PC-9 (cell line): Measurements from ENCODE around the gene FCHO2. TPM values are rescaled to one million over a fixed set of nuclear protein-coding genes. Genes with fewer than 3 reads are reported as not detected.
A peak's percentile ranks its signal among the peaks of the same experiment; 100 is the strongest.

Source experiments
- BruUV-seq: library from RNA; stranded (reverse); fragments of 400-500 nt; replicated peaks from 2 replicates; lab custom pipeline; 2021; lab: Mats Ljungman, UMichigan
- CTCF ChIA-PET: fragments of 300-600 bp; sonication (Branson Sonifier 250); formaldehyde crosslinking; loops from one replicate; lab custom pipeline; 2022; ENCODE audit warnings: antibody characterized with exemption; lab: Charles Lee
- POLR2A ChIA-PET: fragments of 300-600 bp; sonication (Branson Sonifier 250); formaldehyde crosslinking; loops from one replicate; lab custom pipeline; 2022; ENCODE audit warnings: antibody characterized with exemption; ENCODE audit not compliant: unreplicated experiment; lab: Charles Lee
- DNase-seq, 2 experiments: peaks; one replicate each; pipeline versions ENCODE4 v3.0.0 to v3.0.0-alpha.2; 2015 to 2022; ENCODE audit warnings: mixed read lengths in 1 of 2
- H2AFZ ChIP-seq: fragments of 200-600 bp; sonication (generic); 2 replicates; pipeline ENCODE4 v1.8.1; 2017; ENCODE audit warnings: antibody characterized with exemption
- H3F3A ChIP-seq: fragments of 200-600 bp; sonication (generic); 2 replicates; pipeline ENCODE4 v1.8.1; 2017; ENCODE audit warnings: antibody characterized with exemption, mild to moderate bottlenecking, low read depth; ENCODE audit not compliant: insufficient read depth
- H3K27ac ChIP-seq: fragments of 200-600 bp; sonication (generic); 2 replicates; pipeline ENCODE4 v1.6.1; 2016; ENCODE audit warnings: mixed run types
- H3K27me3 ChIP-seq: fragments of 200-600 bp; sonication (generic); 2 replicates; pipeline ENCODE4 v1.6.1; 2016; ENCODE audit warnings: low read depth, mixed run types; ENCODE audit not compliant: insufficient read depth
- H3K36me3 ChIP-seq: fragments of 200-600 bp; sonication (generic); 2 replicates; pipeline ENCODE4 v1.6.1; 2016; ENCODE audit warnings: low read depth, mixed run types
- H3K4me1 ChIP-seq: fragments of 200-600 bp; sonication (generic); replicated peaks from 2 replicates; pipeline ENCODE4 v1.6.1; 2016; ENCODE audit warnings: mixed run types; ENCODE audit not compliant: insufficient read depth
- H3K4me2 ChIP-seq: fragments of 200-600 bp; sonication (generic); 2 replicates; pipeline ENCODE4 v1.6.1; 2017; ENCODE audit warnings: mixed run types
- H3K4me3 ChIP-seq: fragments of 200-600 bp; sonication (generic); 2 replicates; pipeline ENCODE4 v1.6.1; 2016; ENCODE audit warnings: mixed run types
- H3K79me2 ChIP-seq: fragments of 200-600 bp; sonication (generic); 2 replicates; pipeline ENCODE4 v1.6.1; 2017; ENCODE audit warnings: low read depth, mixed run types
- H3K9me2 ChIP-seq: fragments of 200-600 bp; sonication (generic); 2 replicates; pipeline ENCODE4 v1.8.1; 2017; ENCODE audit warnings: mild to moderate bottlenecking; ENCODE audit not compliant: insufficient read depth
- H3K9me3 ChIP-seq: fragments of 200-600 bp; sonication (generic); 2 replicates; pipeline ENCODE4 v1.8.1; 2016; ENCODE audit warnings: low read depth; ENCODE audit not compliant: insufficient read depth
- H4K20me1 ChIP-seq: fragments of 200-600 bp; sonication (generic); 2 replicates; pipeline ENCODE4 v1.8.1; 2017; ENCODE audit not compliant: insufficient read depth
- EZH2 ChIP-seq: fragments of 200-600 bp; sonication (generic); IDR thresholded peaks from 2 replicates; pipeline ENCODE4 v1.8.0; 2017; ENCODE audit warnings: antibody characterized with exemption, low read depth
- intact Hi-C: fragments of 100-400 bp; cut with micrococcal nuclease; formaldehyde crosslinking; loops from one replicate; pipeline ENCODE4 v1.10.0; 2022; ENCODE audit not compliant: unreplicated experiment
- total RNA-seq: library from RNA; stranded (reverse); gene quantifications from 2 replicates; pipeline ENCODE4 v1.2.3, GENCODE V29; 2021
- TF ChIP-seq, protein P1 (sequence below): fragments of 200-600 bp; sonication (generic); conservative IDR thresholded peaks from 2 replicates; pipeline ENCODE4 v1.6.1; 2017; ENCODE audit warnings: mixed run types, antibody characterized with exemption, mild to moderate bottlenecking, moderate library complexity

The FCHO2 gene
- total RNA-seq, 1 experiment from 2014 or later: 26.1 TPM

DNA sequence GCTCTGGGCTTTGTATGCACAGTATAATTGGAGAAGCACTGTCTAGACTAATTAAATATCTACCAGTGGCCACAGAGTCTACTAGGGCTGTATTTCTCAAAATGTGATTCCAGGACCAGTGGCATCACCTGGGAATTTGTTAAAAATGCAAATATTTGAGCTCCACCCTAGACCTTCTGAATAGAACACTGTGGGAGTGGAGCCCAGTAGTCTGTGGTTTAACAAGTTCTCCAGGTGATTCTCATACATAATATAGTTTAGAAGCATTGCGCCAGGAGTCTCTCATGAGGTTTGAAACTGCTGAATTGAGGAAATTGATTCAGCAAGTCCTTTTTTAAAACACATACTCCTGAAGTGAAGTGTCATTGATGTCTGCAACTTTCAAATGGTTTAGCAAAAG, 74.7 kb downstream of the FCHO2 start:
- no peaks in the 10 kb centered on the region for H3K27me3 ChIP-seq
- no peaks in the 10 kb centered on the region for H3K9me2 ChIP-seq
- H3K79me2 ChIP-seq: no peaks in the 10 kb centered on the region; the same call in 1 of the 2 replicates
- intact Hi-C loops: no loop called here
- no peaks in the 10 kb centered on the region for H4K20me1 ChIP-seq
- POLR2A ChIA-PET: interaction anchor here (0.6 to 1.0 kb wide), 2 partner anchors 334 to 511 kb away, joined by 6 to 11 read pairs; no protein-coding TSS in a partner anchor
- peak overlapping the region; percentile 90 for H3K27ac ChIP-seq
- peaks cover 32% of the 10 kb centered on the region for H3K4me1 ChIP-seq
- H3K9me3 ChIP-seq: no peaks in the 10 kb centered on the region
- BruUV-seq: no TSS peak
- H3K4me2 ChIP-seq: peak overlapping the region; percentile 60
- peaks cover 12% of the 10 kb centered on the region; the same call in 1 of the 2 replicates for H3K36me3 ChIP-seq
- TF ChIP-seq, protein P1, sequence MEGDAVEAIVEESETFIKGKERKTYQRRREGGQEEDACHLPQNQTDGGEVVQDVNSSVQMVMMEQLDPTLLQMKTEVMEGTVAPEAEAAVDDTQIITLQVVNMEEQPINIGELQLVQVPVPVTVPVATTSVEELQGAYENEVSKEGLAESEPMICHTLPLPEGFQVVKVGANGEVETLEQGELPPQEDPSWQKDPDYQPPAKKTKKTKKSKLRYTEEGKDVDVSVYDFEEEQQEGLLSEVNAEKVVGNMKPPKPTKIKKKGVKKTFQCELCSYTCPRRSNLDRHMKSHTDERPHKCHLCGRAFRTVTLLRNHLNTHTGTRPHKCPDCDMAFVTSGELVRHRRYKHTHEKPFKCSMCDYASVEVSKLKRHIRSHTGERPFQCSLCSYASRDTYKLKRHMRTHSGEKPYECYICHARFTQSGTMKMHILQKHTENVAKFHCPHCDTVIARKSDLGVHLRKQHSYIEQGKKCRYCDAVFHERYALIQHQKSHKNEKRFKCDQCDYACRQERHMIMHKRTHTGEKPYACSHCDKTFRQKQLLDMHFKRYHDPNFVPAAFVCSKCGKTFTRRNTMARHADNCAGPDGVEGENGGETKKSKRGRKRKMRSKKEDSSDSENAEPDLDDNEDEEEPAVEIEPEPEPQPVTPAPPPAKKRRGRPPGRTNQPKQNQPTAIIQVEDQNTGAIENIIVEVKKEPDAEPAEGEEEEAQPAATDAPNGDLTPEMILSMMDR: no peak
- no peak for TF ChIP-seq EZH2
- H2AFZ ChIP-seq: no peak overlapping the region
- peak; percentile 29 to 81 for DNase-seq
- CTCF ChIA-PET: no interaction called here
- H3F3A ChIP-seq: peaks cover 26% of the 10 kb centered on the region
- no peak overlapping the region; the same call in none of the 2 replicates for H3K4me3 ChIP-seq

DNA sequence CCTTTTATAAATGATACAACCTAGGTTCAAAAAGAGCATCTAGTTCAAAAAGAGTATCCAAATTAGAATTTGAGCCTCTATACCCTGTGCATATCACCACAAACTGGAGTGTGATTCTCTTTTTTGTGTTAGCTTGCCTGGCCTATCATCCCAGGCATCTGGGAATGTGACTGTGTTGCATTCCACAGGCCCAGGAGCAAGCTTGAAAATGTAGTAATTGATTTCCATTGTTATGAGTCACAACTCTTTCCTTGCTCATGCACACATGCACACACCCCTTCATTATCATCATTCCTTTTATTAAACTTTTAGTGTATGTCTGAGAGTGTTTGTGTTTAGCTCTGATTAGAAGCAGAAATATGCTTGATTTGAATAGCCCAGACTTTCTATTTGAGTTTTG, 75.2 kb downstream of the FCHO2 start:
- BruUV-seq: no TSS peak
- POLR2A ChIA-PET: interaction anchor here (0.6 to 1.0 kb wide), 5 partner anchors 198 to 534 kb away, joined by 3 to 11 read pairs (median 6); partner anchors contain the start of genes ANKRA2 and UTP15
- intact Hi-C loops: loop anchor here (1.0 kb wide), 1 partner anchor 75 kb away; the partner anchor contains the start of gene FCHO2
- no peaks in the 10 kb centered on the region for H4K20me1 ChIP-seq
- no peaks in the 10 kb centered on the region for H3K9me2 ChIP-seq
- H3K27me3 ChIP-seq: no peaks in the 10 kb centered on the region
- TF ChIP-seq, protein P1: no peak
- TF ChIP-seq EZH2: no peak
- H3K79me2 ChIP-seq: no peaks in the 10 kb centered on the region; the same call in 1 of the 2 replicates
- CTCF ChIA-PET: no interaction called here
- peaks cover 32% of the 10 kb centered on the region for H3K4me1 ChIP-seq
- DNase-seq: peak; percentile 63 to 95
- H3K9me3 ChIP-seq: no peaks in the 10 kb centered on the region
- H3K36me3 ChIP-seq: peaks cover 12% of the 10 kb centered on the region; the same call in 1 of the 2 replicates
- H2AFZ ChIP-seq: no peak overlapping the region
- peaks cover 26% of the 10 kb centered on the region for H3F3A ChIP-seq
- peak overlapping the region; percentile 90 for H3K27ac ChIP-seq
- H3K4me3 ChIP-seq: no peak overlapping the region; the same call in 1 of the 2 replicates
- peak overlapping the region; percentile 60 for H3K4me2 ChIP-seq

DNA sequence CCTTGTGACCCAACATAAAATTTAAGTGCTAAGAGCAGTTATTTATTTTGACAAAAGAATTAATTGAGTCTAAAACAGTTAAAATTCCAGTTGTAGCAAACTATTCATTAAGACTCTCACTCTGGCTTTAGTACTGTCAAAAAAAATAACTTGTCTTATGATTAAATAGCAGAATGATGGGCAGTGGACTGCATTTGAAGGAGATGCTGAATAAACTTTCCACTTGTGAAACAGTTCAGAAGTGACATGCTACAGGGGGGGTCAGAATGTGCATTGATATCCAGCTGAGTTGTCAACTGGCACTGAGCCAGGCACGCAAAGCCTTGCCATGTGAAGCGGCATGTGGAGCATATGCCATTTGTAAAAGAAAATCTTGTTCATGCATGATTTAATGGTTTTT, 76.0 kb downstream of the FCHO2 start:
- H3K36me3 ChIP-seq: peaks cover 7% of the 10 kb centered on the region; the same call in 1 of the 2 replicates
- DNase-seq: no peak
- no peaks in the 10 kb centered on the region for H3K27me3 ChIP-seq
- H2AFZ ChIP-seq: no peak overlapping the region
- no peaks in the 10 kb centered on the region for H3K9me3 ChIP-seq
- intact Hi-C loops: loop anchor here (1.0 kb wide), 1 partner anchor 76 kb away; the partner anchor contains the start of gene FCHO2
- no peaks in the 10 kb centered on the region for H4K20me1 ChIP-seq
- peak overlapping the region; percentile 90 for H3K27ac ChIP-seq
- peaks cover 26% of the 10 kb centered on the region for H3F3A ChIP-seq
- POLR2A ChIA-PET: no interaction called here
- no peaks in the 10 kb centered on the region; the same call in 1 of the 2 replicates for H3K79me2 ChIP-seq
- CTCF ChIA-PET: no interaction called here
- H3K9me2 ChIP-seq: no peaks in the 10 kb centered on the region
- H3K4me2 ChIP-seq: peak overlapping the region; percentile 60; the same call in 1 of the 2 replicates
- H3K4me1 ChIP-seq: peaks cover 32% of the 10 kb centered on the region
- TF ChIP-seq EZH2: no peak
- TF ChIP-seq, protein P1: no peak
- BruUV-seq: no TSS peak
- no peak overlapping the region for H3K4me3 ChIP-seq
